ENCODE results near the gene SFT2D3. TPM values are rescaled to one million over a fixed set of nuclear protein-coding genes. Genes with fewer than 3 reads are reported as not detected.

SFT2D3 gene
- polyA plus RNA-seq, 2 of the 4 experiments (the other 2 are of a cell fraction) = 4.5 to 10.4 TPM

- ATAC-seq (no peak), FAIRE-seq (no peak)
- TF ChIP-seq EP300 (IDR thresholded peaks at IDR 0.05) = no peak
- no peak for TF ChIP-seq POLR2AphosphoS2 (conservative IDR thresholded peaks at IDR 0.05; ENCODE audit: low read length)
- no peak for TF ChIP-seq BCL3 (IDR thresholded peaks at IDR 0.05)
- TF ChIP-seq, protein P1, sequence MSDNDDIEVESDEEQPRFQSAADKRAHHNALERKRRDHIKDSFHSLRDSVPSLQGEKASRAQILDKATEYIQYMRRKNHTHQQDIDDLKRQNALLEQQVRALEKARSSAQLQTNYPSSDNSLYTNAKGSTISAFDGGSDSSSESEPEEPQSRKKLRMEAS (IDR thresholded peaks at IDR 0.05) = no peak
- TF ChIP-seq ZSCAN20 (CRISPR knock-in tag; IDR thresholded peaks at IDR 0.05) = no peak
- no peak for TF ChIP-seq RAD21 (conservative IDR thresholded peaks at IDR 0.05 in 1 of 2, IDR thresholded peaks at IDR 0.05 in 1 of 2)
- no peak for TF ChIP-seq FOSL2 (IDR thresholded peaks at IDR 0.05)
- no peak for TF ChIP-seq FOSL2 (CRISPR knock-in tag; IDR thresholded peaks at IDR 0.05)
- TF ChIP-seq HEYL (CRISPR knock-in tag; IDR thresholded peaks at IDR 0.05) = no peak
Observed at GRCh38 chr2:127655209-127656073, 45.9 kb upstream of the SFT2D3 start.

DNA sequence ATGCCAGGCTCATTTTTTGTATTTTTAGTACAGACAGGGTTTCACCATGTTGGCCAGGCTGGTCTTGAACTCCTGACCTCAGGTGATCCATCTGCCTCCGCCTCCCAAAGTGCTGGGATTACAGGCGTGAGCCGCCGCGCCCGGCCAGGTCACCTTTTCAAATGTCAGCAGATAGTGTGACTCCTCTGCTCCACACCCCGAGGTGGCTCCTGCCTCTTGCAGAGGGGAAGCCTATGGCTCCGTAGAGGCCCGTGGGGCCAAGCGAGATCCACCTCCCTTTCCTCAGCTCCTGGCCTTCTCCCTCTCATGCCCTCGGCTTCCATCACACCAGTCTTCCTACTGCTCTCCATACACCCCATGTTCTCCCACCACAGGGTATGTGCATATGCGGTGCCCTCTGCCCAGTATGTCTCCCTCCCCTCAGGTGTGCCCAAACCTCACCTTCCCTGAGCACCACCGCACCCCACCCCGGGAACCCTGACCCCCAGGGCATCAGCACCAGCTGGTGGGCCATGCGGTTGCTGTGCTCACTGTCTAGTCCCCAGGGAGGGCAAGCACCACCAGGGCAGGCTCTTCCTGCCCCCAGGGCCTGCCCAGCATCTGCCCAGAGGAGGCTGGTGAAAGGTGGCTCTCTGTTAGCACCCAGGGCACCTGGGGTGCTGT is 44.6 kb upstream of the SFT2D3 start:
- ATAC-seq = no peak
- Histone ChIP-seq H3K27ac (no peak overlapping the region), H3K4me1 (no peaks in the 10 kb centered on the region), H3K9me3 (no peaks in the 10 kb centered on the region), H3K4me2 (no peak overlapping the region), H3K4me3 (no peak overlapping the region)
- WGBS (ENCODE audit: missing lambda C conversion rate) = 84% methylated on average over 15 of the region's 15 CpGs
- FAIRE-seq = no peak
- TF ChIP-seq BCL3 (IDR thresholded peaks at IDR 0.05) = no peak
- TF ChIP-seq ELK1 (IDR thresholded peaks at IDR 0.05; ENCODE audit: low read depth, low read length) = no peak
- no peak for TF ChIP-seq CHD2 (IDR thresholded peaks at IDR 0.05; ENCODE audit: low read length, partially characterized antibody)
- TF ChIP-seq KDM1A (IDR thresholded peaks at IDR 0.05; ENCODE audit: low read depth) = no peak
- TF ChIP-seq NPAS2 (CRISPR knock-in tag; IDR thresholded peaks at IDR 0.05; ENCODE audit: borderline replicate concordance) = no peak
- TF ChIP-seq CTCF (IDR thresholded peaks at IDR 0.05) = no peak
- no peak for TF ChIP-seq HOXB5 (CRISPR knock-in tag; IDR thresholded peaks at IDR 0.05)
- TF ChIP-seq NR3C1 (IDR thresholded peaks at IDR 0.05) = no peak
- no peak for TF ChIP-seq JUN (IDR thresholded peaks at IDR 0.05)
- no peak for TF ChIP-seq CBX8 (IDR thresholded peaks at IDR 0.05)
- TF ChIP-seq SMC3 (IDR thresholded peaks at IDR 0.05) = no peak
- no peak for TF ChIP-seq POLR2A (IDR thresholded peaks at IDR 0.05; ENCODE audit: low read length)
- no peak for TF ChIP-seq ZC3H11A (IDR thresholded peaks at IDR 0.05)
- no peak for TF ChIP-seq FOXS1 (CRISPR knock-in tag; IDR thresholded peaks at IDR 0.05)
- no peak for TF ChIP-seq RARB (CRISPR knock-in tag; IDR thresholded peaks at IDR 0.05)
- TF ChIP-seq RAD21 (conservative IDR thresholded peaks at IDR 0.05 in 1 of 2, IDR thresholded peaks at IDR 0.05 in 1 of 2) = no peak
- TF ChIP-seq, protein P2, sequence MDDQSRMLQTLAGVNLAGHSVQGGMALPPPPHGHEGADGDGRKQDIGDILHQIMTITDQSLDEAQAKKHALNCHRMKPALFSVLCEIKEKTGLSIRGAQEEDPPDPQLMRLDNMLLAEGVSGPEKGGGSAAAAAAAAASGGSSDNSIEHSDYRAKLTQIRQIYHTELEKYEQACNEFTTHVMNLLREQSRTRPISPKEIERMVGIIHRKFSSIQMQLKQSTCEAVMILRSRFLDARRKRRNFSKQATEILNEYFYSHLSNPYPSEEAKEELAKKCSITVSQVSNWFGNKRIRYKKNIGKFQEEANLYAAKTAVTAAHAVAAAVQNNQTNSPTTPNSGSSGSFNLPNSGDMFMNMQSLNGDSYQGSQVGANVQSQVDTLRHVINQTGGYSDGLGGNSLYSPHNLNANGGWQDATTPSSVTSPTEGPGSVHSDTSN (IDR thresholded peaks at IDR 0.05) = no peak
- no peak for TF ChIP-seq JUNB (IDR thresholded peaks at IDR 0.05)
- TF ChIP-seq NFE2L2 (conservative IDR thresholded peaks at IDR 0.05; ENCODE audit: low read length) = no peak
- POLR2A ChIA-PET = no interaction called here
- no peak for DNase-seq (ENCODE audit: low read depth in 1 of 2, low spot score in 1 of 2)
- CTCF ChIA-PET = interaction anchor here (0.8 to 5.3 kb wide), 2 partner anchors 65 to 177 kb away, joined by 3 to 31 read pairs; no protein-coding TSS in a partner anchor

More at GRCh38 chr2:127655209-127656073, 45.9 kb upstream of the SFT2D3 start:
- Histone ChIP-seq H3K27ac (no peak overlapping the region), H3K4me3 (no peak overlapping the region), H3K9me3 (no peaks in the 10 kb centered on the region), H3K4me2 (no peak overlapping the region), H3K4me1 (no peaks in the 10 kb centered on the region)
- POLR2A ChIA-PET = no interaction called here
- DNase-seq (ENCODE audit: low read depth in 1 of 2, low spot score in 1 of 2) = no peak
- CTCF ChIA-PET = interaction anchor here (1.5 to 5.3 kb wide), 2 partner anchors 17 to 64 kb away, joined by 3 to 31 read pairs; no protein-coding TSS in a partner anchor
- 79% methylated on average over 14 of the region's 16 CpGs for WGBS (ENCODE audit: missing lambda C conversion rate)
